ENCODE data around the gene GALNT10.

GALNT10 gene

GRCh38 chr5:154331232-154331631, 140.7 kb downstream of the GALNT10 start:
- TF ChIP-seq GABPA (IDR thresholded peaks at IDR 0.05; ENCODE audit: low read depth) = no peak
- TF ChIP-seq SPI1 (IDR thresholded peaks at IDR 0.05; ENCODE audit: borderline replicate concordance, low read depth) = peak; percentile 53; the same call in 1 of the 2 replicates
- no peak for TF ChIP-seq POLR2AphosphoS5 (IDR thresholded peaks at IDR 0.05; ENCODE audit: low read depth)
- no peak for TF ChIP-seq CTCF (IDR thresholded peaks at IDR 0.05; ENCODE audit: insufficient read depth, low read length)
- TF ChIP-seq REST (IDR thresholded peaks at IDR 0.05; ENCODE audit: insufficient replicate concordance, low read depth) = no peak
- Histone ChIP-seq H3K27me3 (ENCODE audit: insufficient read depth, poor library complexity, severe bottlenecking) (no peaks in the 10 kb centered on the region), H3K27ac (replicated peaks) (no peak overlapping the region), H3K4me3 (replicated peaks; ENCODE audit: insufficient read depth, low read length) (no peak overlapping the region)
- DNase-seq (ENCODE audit: low read depth in 1 of 2, low spot score in 1 of 2) = no peak

- no peak overlapping the region for H3K27ac ChIP-seq (replicated peaks)
- TF ChIP-seq REST (IDR thresholded peaks at IDR 0.05; ENCODE audit: insufficient replicate concordance, low read depth) (no peak), GABPA (IDR thresholded peaks at IDR 0.05; ENCODE audit: low read depth) (no peak), POLR2AphosphoS5 (IDR thresholded peaks at IDR 0.05; ENCODE audit: low read depth) (no peak), CTCF (IDR thresholded peaks at IDR 0.05; ENCODE audit: insufficient read depth, low read length) (no peak), SPI1 (IDR thresholded peaks at IDR 0.05; ENCODE audit: borderline replicate concordance, low read depth) (no peak)
- DNase-seq (ENCODE audit: low read depth in 1 of 2, low spot score in 1 of 2) = no peak
- no peaks in the 10 kb centered on the region for H3K27me3 ChIP-seq (ENCODE audit: insufficient read depth, poor library complexity, severe bottlenecking)
- no peak overlapping the region for H3K4me3 ChIP-seq (replicated peaks; ENCODE audit: insufficient read depth, low read length)
Measured at GRCh38 chr5:154331924-154332323, 141.4 kb downstream of the GALNT10 start.

GRCh38 chr5:154332451-154332850, 141.9 kb downstream of the GALNT10 start:
- H3K27me3 ChIP-seq (ENCODE audit: insufficient read depth, poor library complexity, severe bottlenecking) = no peaks in the 10 kb centered on the region
- H3K4me3 ChIP-seq (replicated peaks; ENCODE audit: insufficient read depth, low read length) = no peak overlapping the region
- TF ChIP-seq POLR2AphosphoS5 (IDR thresholded peaks at IDR 0.05; ENCODE audit: low read depth) (no peak), SPI1 (IDR thresholded peaks at IDR 0.05; ENCODE audit: borderline replicate concordance, low read depth) (no peak), CTCF (IDR thresholded peaks at IDR 0.05; ENCODE audit: insufficient read depth, low read length) (no peak), GABPA (IDR thresholded peaks at IDR 0.05; ENCODE audit: low read depth) (no peak), REST (IDR thresholded peaks at IDR 0.05; ENCODE audit: insufficient replicate concordance, low read depth) (no peak)
- H3K27ac ChIP-seq (replicated peaks) = no peak overlapping the region
- no peak for DNase-seq (ENCODE audit: low read depth in 1 of 2, low spot score in 1 of 2)

All from HL-60 (cell line).